ENCODE data around the gene ANKZF1. TPM values are rescaled to one million over a fixed set of nuclear protein-coding genes. Genes with fewer than 3 reads are reported as not detected.

ANKZF1 gene
- total and polyA plus RNA-seq, 2 of the 8 experiments (the other 6 are each of a cell fraction or from before 2014, with no cell fraction given) = 32.5 to 50.1 TPM

DNA sequence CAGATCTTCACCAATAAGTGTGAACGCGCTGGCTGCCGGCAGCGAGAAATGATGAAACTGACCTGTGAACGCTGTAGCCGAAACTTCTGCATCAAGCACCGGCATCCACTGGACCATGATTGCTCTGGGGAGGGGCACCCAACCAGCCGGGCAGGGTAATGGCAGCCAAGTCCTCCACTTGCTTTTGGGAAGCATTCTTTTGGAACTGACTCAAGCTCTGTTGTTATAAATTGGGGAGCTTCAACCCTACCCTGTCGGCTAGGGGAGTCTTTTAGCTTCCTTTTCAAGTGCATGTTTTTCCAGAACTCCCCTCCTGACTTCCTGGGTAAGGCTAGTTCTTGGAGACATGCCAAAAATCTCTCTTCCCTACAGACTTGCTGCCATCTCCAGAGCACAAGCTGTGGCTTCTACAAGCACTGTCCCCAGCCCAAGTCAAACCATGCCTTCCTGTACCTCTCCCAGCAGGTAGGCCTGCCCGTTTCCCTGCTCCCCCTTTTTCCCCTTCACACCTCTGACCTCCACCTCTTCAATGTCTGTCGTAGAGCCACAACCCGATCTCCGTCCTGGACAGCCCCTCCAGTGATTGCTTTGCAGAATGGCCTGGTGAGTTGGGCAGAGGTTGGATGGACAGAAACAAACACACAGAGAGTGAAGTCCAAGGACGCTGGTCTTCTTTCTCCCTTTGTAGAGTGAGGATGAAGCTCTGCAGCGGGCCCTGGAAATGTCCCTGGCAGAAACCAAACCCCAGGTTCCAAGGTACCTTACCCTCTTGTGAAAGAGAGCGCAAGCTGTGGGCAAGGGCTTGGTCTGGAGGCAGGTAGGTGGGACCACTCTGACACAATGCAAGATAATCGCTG lies 21.5 kb upstream of the ANKZF1 start (continued):
- no peak for TF ChIP-seq SUZ12 (IDR thresholded peaks at IDR 0.05; ENCODE audit: low read length)
- no peak for TF ChIP-seq EP300 (IDR thresholded peaks at IDR 0.05; ENCODE audit: borderline replicate concordance in 1 of 2, low read depth in 2 of 2, low read length in 2 of 2)
- no peak for TF ChIP-seq TBP (IDR thresholded peaks at IDR 0.05; ENCODE audit: low read depth, low read length)
- TF ChIP-seq GTF2F1 (IDR thresholded peaks at IDR 0.05; ENCODE audit: borderline replicate concordance, low read depth, low read length) = no peak
- TF ChIP-seq CBX8 (IDR thresholded peaks at IDR 0.05; ENCODE audit: borderline replicate concordance, low read depth, low read length) = no peak
- TF ChIP-seq FOSL1 (IDR thresholded peaks at IDR 0.05; ENCODE audit: insufficient read depth, low read depth, low read length) = no peak
- no peak for TF ChIP-seq SP1 (IDR thresholded peaks at IDR 0.05; ENCODE audit: low read depth, low read length)
- no peak for TF ChIP-seq KDM5A (IDR thresholded peaks at IDR 0.05; ENCODE audit: low read length)
- no peak for TF ChIP-seq HDAC6 (IDR thresholded peaks at IDR 0.05; ENCODE audit: low read depth, low read length)
- TF ChIP-seq, protein P1, sequence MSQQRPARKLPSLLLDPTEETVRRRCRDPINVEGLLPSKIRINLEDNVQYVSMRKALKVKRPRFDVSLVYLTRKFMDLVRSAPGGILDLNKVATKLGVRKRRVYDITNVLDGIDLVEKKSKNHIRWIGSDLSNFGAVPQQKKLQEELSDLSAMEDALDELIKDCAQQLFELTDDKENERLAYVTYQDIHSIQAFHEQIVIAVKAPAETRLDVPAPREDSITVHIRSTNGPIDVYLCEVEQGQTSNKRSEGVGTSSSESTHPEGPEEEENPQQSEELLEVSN (IDR thresholded peaks at IDR 0.05) = no peak
